Stimulated activated CD8-positive, alpha-beta memory T cell treated with anti-CD3 and anti-CD28 coated beads, Interleukin-7, amount 100 ng/mL, for 4 hours (primary cell): Measurements from ENCODE around the gene TMEM54.

Experiments
- DNase-seq, 2 donors: peaks; one replicate each; pipeline ENCODE4 v3.0.0-alpha.2; 2020; ENCODE audit warnings: low read depth in 2 of 2

The TMEM54 gene, protein sequence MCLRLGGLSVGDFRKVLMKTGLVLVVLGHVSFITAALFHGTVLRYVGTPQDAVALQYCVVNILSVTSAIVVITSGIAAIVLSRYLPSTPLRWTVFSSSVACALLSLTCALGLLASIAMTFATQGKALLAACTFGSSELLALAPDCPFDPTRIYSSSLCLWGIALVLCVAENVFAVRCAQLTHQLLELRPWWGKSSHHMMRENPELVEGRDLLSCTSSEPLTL

DNA sequence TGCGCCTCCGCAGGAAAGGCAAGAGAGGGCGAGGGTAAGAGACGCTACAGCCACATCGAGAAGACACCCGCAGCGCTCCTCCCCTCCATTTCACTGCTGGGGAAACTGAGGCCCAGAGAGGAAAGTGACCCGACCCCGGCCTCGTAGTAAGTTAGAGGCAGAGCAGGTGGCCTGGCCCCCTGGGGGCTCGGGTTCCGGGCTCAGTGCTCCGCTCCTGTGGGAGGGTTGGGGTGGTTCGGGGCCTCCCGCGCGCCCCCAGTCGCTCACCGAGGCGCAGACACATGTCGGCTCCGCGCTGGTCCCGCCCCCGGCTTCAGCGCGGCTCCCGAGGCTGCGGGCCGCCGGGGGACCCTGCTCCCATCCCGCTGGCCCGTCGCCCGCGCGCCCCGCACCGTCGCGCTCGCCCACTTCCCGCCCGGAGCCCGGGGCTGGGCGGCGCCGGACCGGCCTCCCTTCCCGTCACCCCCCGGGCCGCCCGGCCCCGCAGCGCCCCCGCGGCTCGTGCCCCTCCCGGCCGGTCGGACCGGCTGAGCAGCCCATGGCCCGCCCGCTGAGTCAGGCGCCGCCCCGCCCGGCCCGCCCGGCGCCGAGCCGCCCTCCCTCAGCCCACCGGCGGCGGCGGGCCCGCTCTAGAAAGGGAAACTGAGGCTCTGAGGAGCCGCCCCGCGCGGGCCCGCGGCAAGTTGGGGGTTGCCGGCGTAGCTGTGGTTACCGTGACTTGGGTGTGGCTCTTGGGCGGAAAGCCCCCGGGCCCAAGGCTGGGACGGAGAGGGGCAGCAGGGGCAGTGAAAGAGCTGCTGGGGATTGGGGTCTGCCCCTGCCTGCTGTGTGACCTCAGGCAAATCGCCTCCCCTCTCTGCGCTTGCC is at the start of gene TMEM54:
Gene TMEM54, minus strand, starts transcription at position 434 of the 867 bp plus-strand sequence. Its CDS starts 151 bp downstream, at position 283.
- no peak for DNase-seq

DNA sequence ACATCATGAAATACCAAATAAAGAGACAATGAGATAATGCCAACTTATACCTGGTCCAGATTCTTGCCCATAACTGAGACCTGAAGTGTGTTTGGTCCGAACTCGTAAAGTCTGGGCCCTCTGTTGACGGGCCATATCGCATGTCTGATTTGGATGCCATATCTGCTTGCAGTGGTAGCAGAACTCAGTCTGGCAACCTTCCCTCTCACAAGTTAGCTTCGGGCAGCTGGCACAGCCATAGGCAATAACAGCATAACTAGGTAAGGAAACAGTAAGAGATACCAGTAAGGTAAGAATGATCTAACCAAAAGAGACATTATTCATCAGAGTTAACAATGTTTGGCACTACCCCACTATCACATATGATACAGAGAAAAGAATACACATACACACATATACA is 48.3 kb upstream of the TMEM54 start:
- DNase-seq: no peak

DNA sequence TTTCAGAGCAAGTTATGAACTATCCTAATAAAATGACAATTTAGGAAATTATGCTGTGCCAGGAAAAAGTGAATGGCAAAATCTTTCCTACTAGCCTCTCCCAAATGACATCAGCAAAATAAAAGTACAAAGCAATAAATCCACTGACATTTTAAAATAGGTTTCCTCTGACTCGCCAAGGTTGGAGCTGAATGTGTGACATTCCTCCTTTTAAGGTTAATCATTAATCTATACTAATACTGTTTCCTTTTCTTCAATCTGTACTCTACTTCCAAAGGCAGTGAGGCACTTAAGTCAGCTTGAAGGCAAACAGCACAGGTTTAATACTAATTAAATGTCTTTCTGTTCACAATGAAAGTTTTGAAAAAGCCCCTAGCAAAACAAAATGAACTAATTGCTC is 47.7 kb upstream of the TMEM54 start:
- no peak for DNase-seq

DNA sequence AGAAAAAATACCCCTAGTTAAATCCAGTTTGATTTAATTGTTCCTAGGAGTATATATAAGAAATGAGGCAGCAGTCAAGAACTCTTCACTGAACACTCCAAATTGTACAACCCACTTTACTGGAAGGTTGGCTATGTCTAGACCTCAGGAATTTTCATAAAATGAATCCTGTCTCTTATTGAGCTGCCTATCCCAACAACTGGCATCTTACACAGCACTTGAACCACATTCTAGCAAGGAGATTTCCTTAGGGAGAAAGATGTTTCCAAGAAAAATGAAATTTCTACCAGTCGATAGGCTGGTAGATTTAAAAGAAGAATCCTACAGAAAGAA is 47.2 kb upstream of the TMEM54 start:
- no peak for DNase-seq

DNA sequence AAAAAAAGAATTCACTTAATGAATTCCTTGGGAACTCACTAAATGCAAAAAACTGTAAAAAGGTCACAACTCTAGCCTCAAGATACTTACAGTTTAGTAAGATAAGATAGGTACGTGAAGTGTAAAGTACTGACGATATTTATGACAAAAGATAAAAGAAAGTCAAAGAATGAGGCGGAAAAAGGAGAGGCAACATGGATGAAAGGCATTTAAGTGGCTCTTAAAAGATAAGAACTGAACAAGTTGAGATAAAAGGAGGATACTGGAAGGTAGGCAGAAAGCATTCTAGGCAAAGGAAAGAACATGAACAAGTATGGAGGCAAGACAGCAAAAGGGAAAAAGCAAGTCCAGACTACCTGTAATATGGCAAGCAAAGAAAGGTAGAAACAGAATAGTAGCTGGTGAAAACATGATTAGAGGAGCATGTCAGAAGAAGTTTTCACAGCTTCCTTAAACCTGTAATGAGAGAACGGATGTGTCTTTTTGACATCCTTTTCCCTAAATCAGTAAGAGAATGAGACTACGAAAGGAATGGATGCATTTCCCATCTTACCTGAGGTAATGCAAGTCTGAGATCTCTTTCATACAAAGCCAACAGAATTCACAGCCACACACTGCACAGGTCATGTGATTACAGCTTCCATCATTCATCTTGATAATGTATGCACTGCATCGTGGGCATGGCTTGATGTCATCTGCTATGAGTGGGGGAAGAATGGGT is 46.6 kb upstream of the TMEM54 start:
- DNase-seq: no peak

DNA sequence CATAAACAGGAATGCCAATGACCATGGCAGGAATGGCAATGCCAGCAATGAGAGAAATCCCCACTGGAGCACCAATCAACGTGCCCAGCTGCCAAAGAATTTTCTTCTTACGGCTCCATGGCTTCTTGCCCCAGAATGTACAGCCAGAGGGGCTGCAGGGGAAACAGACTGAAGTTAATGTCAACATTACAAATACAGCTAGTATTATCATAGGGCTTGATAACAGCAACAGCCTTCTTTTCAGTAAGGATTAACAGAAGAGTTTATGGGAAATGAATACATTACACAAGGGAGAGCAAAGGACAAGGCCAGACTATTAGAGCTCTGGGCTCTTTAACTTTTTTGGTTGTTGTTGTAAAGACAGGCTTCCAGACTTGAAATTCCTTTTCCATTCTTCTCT is 45.2 kb upstream of the TMEM54 start:
- no peak for DNase-seq

DNA sequence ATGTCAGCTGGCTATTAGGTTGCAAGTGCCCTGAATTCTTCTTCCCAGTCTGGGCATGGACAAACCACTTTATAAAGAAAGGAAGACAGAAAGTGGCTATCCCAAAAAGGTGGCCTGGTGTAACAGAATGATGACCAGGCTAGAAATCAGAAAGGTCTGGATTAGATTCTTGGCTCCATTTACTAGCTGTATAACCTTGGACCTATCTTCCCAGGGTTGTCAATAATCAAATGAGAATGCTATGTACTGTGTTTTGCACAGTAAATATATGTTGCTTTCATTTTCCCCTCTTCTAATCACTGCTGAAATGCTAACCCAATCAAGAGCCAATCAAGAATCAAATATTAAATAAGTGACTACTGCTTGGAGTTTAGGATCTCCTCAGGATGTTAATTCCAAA is 43.0 kb upstream of the TMEM54 start:
- no peak for DNase-seq

DNA sequence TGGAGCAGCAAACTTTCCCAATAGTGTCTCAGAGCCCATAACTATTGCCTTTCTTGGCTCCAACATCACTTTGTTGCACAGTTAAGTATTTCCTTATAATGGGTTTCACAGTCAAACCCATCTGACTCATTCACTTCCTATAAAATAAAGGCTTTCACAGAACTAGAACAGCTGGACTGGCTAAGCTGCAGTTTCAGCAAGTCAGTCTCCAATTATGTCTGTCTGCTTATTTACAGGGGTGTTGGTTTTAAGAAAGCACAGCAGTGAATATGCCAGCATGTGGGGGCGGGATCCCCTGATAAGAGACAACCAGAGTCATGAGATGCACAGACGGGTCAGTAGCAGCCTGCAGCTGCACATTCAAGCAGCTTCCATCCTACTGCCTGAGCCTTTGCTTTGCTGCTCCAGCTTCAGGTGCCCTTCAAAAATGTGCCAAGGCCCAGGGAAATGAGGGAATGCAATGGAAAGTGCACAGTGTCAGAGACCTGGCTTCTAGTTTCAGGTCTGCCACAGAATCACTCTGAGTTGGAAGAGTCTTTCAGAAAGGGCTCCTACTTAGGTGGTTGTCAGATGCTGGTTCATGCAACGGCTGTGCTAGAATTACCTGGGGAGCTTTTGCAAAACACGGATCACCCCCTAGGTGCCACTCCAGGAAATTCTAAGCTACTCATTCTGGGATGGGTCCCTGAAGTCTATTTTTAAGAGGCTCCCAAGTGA is 38.6 kb upstream of the TMEM54 start:
- no peak for DNase-seq

DNA sequence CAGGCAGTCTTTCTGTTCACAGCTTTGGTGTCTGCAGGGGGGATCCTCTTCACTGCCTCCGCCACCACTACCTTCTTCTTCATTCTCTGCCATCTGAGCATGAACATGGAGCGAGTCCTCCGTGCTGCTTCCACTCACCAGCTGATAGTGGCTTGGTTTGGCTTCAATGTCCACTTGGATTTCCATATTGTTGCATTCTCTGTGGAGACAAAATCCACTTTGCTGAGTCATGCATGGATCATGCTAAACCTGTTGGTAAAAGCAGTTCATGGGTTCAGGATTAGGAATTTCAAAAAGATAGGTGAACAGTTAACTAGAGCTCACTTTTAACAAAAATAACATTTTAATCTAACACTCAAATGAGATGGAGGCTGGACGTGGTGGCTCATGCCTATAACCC is 35.9 kb upstream of the TMEM54 start:
- no peak for DNase-seq

DNA sequence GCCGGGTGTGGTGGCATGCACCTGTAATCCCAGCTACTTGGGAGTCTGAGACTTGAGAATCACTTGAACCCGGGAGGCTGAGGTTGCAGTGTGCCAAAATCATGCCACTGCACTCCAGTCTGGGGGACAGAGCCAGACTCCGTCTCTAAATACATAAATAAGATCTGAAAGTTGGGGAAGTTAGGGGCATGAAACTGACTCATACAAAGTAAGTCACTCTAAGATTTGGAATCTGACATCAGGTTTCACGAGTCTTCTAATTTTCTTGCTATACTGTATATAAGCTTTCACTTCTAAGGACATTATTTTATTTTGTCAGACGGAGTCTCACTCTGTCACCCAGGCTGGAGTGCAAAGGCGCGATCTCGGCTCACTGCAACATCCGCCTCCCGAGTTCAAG is 33.3 kb upstream of the TMEM54 start:
- no peak for DNase-seq

DNA sequence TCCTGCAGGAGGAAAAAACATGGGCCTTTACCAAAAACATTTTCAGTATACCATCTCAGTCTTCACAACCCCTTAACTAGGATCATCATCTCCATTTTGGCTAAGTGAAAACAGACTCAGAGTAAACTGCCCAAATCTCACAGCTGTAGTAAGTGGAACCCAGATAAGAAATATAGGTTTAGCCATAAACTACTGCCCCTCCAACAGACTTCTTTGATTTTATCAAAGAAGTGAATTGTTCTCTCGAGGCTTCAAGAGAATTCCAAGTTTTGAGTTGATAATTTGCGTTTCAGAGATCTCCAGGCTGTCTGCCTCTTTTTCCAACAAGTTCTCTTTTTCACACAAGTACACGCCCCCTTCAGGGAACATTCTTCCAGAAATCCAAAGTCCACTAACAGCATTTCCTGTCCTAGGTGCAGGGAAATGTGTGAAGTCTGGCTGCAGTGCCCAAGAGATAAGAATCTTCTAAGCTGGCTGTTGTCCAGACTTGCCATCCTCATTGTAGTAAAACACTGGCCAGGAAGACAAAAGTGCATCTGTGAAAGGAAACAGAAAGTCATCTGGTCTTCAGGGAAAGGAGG is 32.6 kb upstream of the TMEM54 start:
- no peak for DNase-seq

DNA sequence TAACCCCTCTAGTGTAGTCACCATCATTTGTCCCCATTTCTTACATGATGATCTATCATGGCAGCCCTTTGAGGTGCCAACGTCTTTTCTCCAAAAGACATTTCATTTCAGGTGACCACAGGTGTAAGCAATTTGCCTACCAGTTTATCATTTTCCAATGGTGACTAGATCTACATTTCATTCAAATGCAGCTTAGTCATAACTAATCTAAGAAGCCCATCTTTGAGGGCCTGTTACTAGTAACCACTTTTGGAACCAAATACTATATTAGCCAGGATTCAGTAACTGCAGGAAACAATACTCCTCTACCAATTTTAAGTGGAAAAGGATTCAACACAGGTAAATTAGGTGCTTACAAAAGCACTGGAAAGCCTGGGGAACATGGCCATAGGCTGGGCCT is 30.6 kb upstream of the TMEM54 start:
- no peak for DNase-seq

DNA sequence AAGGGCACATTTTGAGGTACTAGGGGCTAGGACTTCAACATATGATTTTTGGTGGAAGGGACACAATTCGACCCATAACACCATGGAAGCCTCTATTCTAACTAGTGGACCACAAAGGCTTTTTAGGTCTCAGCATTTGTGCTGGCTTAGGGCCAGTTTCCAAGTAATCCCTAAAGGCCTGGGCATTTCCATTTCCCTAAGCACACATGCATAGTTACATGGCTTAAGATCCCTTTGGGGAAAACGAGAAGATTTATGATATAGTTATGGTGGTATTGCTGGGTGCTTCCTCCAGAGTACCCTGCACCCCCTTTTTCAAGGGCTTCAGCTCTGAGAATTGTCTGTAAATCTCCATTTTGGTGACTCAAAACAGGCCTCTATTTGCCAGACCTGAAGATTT is 28.2 kb upstream of the TMEM54 start:
- no peak for DNase-seq

DNA sequence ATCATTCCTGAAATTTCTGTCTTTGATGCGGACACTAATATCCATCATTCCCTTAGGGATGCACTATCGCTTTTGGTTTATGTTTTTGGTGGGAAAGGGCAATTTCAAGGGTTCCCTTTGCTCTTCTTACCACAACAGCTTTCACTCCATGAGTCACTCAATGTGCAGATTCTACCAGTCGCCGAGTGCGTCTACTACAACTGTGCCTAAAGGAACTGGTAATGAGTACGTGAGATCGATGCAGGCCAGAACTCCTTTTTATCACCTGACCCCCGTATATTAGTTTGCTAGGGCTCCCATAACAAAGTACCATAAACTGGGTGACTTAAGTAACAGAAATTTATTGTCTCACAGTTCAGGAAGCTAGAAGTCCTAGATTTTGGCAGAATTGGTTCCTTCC is 27.5 kb upstream of the TMEM54 start:
- no peak for DNase-seq

DNA sequence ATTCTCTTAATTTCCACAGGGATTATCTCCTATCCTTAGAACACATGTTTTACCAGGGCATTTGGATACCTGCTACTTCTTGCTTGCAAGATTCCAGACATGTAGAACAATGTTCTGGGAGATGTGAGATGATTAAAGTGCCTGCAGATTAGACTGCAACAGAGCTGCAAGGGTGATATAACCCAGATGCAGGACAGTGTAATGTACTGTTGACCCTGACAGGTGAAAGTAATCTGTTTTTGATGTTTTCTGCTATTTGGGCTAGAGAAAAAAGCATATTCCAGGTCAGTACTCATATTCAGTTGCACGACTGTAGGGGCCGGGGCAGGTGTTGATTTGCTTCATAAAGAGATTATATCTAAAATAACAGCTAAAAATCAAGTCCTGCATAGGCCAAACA is 27.1 kb upstream of the TMEM54 start:
- no peak for DNase-seq

DNA sequence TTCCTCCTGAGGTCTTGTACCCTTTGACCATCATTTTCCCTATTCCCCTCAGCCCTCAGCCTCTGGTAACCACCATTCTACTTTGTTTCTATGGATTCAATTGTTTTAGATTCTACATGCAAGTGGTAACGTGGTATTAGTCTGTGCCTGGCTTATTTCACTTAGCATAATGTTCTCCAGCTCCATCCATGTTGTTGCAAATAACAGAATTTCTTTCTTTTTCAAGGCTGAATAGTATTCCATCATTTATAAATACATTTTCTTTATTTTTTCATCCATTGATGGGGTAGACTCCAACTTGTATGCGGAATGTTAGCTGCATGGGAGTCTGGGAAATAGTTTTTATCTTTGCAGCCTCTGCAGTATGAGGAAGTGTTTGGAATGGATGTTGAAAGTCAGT is 26.3 kb upstream of the TMEM54 start:
- no peak for DNase-seq

DNA sequence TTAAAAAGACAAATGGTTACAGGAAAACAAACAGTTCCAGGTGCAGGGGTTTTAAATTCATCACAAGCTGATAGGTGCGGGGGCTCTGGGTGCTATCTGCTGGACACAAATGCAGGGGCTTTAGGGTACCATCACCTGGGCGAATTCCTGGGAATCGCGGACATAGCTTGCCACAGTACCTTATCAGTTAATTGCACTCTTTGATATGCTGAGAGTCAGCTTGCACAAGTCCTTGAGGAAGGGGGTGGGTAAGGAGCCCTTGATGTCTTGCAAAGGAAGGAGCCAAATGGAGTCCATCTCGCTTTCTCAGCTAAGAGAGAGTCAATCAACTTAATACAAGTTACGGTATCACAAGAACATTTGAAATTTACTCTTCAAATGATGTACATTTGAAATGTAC is 25.4 kb upstream of the TMEM54 start:
- DNase-seq: no peak

DNA sequence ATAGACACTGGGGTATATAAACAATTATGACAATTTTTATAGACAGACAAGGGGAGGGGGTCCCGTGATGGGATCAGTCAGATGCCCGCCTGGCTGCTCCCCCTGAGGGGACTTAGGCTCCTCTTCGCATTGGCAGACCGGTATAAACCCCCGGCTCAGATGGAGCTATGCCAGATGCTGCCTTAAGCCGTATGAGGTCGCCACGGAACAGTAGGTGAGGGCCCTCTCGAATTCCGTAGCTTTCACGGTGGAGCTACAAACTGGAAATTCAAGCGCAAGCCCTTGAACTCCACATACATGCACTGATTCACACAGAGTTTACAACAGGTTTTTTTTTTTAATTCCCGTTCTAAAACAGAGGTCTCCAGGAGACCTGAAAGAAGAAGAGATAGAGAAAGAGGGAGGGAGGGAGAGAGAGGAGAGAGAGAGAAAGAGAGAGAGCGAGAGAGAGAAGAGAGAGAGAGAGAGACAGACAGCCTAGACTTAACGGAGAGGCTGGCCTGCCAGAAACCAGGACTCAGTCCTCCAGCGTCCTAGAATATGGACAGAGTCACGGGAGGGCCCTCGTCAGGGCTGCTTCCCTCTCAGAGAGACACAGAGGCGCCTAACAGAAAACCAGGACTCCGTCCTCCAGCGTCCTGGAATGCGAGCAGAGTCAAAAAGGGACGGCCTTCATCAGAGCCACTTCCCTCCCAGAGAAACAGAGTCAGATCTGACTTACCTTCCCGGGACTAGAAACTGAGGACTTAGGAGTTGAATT is 24.4 kb upstream of the TMEM54 start:
- no peak for DNase-seq

DNA sequence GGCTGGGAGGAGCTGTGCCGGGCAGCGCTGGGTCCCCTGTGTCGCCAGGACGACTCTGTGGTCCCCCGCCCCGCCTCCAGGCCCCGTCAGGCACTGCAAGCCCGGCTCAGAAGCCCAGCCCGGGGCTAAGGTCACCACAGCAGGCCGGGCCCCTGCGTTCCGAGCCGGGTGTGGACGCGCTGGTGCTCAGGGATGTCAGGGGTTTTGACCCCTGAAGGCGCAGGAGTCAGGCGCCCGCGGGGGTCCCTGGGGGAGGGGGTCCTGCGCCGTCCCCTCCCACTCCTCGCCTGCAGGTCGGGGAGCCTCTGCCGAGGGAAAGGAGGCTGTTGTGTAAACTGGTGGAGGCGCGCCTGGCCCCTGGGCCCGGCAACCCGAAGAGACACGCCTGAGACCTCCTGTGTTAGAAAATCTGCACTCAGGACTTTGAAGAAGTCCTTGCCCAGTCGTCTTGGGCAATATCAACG is 23.7 kb upstream of the TMEM54 start:
- DNase-seq: no peak

DNA sequence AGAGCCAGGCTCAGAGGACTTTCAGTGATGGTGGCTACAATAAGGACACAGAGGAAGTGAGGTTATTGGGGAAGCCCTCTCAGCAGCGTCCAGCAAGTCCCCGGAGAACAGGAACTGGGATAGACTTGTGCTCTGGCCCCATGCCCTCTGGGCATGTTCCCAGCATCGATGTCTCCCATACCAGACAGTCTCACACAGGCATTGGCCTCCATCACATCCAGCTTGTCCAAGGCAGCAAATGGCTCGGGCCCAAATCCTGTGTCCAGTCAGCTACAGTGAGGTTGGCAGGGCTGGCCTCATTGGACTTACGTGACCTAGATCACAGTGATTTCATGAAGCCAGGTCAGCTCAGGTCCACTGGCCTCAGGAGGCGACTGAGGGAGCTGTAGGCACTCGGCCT is 19.6 kb upstream of the TMEM54 start:
- no peak for DNase-seq
